ENCODE data around the gene RAB31.

The RAB31 gene

DNA sequence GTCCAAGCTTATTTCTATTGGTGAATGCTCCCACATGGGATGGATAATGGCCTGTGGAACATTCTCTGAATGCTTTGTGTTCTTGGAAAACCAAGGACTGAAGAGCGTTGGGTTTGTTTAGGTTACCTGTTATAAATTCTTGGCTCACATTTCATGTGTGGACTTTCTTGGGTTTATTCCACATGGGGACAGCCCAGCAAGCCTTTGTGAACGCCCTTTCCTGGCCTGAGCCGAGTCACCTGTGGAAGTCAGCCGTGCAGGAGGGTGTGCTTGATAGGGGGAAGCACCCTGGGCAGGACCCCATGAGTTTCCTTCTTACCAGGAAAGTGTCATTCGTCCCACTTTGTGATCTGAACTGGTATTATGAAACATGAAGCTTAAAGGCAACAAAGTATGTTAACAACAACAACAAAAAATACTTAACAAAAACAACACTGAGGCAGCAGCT, 4.1 kb downstream of the RAB31 start:
- in situ Hi-C loops (cut with MboI; ENCODE audit: low sequenced_read_pairs) = no loop called here

DNA sequence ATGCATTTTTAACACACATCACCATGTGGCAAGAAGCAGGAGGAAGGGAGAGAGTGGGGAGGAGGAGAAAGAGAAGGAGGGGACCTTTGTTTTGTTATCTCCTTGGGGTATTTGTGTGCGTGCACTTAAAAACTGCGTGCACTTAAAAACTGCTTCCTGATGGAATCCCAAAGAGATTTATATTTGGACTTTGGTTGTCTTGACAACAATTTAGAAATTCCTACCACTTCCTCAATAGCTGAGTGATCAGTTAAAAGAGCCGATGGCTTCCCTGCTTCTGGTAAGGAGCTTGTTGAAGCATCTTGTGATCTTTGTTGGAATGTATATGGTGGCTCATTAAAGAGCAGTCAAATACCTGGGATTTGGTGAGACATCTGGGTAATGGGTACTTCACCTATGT, 4.5 kb downstream of the RAB31 start:
- in situ Hi-C loops (cut with MboI; ENCODE audit: low sequenced_read_pairs) = no loop called here

DNA sequence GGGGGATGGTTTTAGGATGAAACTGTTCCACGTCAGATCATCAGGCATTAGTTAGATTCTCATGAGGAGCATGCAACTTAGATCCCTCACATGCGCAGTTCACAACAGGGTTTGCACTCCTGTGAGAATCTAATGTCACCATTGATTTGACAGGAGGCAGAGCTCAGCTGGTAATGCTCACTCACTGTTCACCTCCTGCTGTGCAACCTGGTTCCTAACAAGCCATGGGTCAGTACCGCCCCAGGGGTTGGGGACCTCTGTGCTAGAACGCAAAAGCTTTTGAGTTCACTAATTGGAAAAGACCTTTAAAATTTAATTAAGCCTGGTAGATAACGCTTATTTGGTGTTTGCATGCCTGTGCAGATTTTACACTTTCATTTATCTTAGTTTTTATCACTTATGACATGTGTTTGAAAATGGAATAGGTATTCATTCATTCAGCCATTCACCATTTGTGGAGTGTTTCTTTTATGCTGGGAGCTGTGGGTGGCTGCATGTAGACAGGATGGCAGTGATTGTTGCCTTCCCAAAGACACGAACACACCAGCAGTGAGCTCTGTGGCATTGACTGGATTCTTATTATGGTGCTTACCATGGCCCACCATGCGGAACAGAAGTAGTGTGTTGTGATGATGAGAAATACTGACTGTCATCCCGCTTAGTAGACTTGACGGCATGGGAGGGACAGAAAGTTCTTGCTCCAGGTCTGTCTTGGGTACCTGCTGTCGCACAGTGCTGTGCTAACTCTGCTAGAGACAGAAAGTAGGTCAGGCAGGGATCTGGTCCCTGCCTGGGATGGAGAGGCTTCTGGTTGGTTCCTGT, 6.4 kb downstream of the RAB31 start:
- in situ Hi-C loops (cut with MboI; ENCODE audit: low sequenced_read_pairs) = no loop called here

DNA sequence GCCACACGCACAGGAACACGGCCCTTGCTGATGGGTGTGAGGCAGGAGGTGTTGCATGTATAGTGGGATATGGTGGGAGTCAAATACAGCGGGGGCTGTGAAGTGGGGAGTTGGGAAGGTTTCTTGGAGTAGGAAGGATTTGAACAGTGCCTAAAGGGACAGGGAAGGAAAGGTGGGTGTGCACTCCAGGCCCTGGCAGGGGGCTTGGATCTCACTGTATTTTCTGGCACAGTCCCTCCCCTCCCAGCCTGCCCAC, 6.9 kb downstream of the RAB31 start:
- in situ Hi-C loops (cut with MboI; ENCODE audit: low sequenced_read_pairs) = no loop called here

DNA sequence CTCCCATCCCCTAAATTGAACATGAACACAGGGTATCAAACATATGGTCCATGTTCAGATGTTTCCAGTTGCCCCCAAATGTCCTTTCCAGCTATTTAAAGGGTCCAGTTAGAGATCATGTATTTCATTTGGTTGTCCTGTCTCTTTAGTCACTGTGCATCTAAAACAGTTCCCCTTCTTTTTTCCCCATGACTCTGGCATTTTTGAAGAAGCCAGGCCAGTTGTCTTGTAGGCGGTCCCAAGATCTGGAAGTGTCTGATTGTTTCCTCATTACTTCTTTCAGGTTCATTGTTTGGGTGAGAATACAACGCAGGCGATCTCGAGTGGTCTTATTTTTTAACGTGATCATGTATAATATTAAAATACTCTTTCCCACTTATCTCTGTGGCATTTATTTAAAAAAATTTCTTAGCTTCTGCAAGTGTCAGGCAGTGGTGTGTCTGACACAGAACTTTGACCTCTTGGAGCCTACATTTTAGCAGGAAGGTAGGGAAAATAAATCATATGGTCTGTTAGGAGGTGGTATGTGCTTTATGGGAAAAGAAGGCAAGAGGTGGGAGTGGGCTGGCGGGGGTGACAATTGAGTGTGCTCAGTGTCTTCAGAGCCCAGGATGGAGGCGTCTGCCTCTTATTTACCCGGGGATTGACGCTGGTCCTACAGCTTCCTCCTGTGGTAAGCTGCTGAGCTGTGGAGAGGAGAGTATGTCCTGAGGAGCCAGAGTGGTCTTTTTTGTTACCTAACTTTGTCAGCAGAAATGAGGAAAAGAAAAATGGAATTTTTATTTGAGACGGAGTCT, 8.1 kb downstream of the RAB31 start:
- in situ Hi-C loops (cut with MboI; ENCODE audit: low sequenced_read_pairs) = no loop called here

DNA sequence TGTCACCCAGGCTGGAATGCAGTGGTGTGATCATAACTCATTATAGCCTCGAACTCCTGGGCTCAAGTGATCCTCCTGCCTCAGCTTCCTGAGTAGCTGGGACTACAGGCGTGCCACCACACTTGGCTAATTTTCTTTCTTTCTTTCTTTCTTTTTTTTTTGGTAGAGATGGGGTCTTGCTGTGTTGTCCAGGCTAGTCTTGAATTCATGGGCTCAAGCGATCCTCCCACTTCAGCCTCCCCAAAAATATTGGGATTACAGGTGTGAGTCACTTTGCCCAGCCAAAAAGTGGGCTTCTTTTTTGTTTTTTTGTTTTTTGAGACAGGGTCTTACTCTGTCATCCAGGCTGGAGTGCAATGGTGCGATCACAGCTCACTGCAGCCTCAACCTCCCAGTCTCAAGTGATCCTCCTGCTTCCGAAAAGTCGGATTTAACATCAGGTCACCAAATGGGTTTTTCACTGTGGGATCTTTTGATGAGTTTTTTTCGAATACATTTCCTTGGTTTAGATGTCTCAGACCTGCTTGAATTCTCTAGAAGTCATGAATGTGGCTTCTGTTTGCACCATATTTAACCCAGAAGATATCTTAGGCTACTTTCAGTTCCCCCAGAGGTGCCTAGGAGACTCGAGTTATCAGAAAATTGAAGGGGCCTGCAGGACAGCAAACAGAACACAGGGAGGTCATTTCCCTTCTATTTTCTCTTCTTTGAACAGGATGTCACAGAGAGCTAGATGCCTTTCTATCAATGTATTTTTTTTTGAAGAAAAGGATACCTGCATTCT, 8.9 kb downstream of the RAB31 start:
- in situ Hi-C loops (cut with MboI; ENCODE audit: low sequenced_read_pairs) = no loop called here

DNA sequence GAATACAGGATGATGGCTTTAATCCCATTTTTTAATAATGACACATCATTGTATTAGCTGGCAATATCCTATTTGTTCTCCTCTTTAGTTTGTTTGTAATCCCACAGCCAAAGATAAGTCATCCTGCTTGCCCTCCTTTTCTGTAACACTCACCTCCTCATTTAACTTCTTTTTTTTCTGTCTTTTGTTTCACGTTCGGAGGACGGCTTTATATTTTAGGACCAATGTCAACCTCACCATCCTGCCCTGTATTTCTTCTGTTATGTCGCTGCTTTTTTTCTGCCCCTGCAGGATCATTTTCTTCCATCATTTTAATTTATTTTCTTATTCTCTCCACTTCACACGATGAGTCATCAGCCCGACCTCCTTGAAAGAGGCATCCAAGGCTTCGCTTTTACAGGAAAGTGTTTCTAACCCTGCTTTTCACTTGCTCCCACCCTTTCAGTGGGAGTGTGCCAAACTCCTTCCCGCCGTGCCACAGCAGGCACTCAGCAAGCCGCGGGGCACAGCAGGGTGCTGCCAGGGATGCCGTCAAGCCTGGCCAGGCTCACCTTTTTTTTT, 11.4 kb downstream of the RAB31 start:
- in situ Hi-C loops (cut with MboI; ENCODE audit: low sequenced_read_pairs) = no loop called here

DNA sequence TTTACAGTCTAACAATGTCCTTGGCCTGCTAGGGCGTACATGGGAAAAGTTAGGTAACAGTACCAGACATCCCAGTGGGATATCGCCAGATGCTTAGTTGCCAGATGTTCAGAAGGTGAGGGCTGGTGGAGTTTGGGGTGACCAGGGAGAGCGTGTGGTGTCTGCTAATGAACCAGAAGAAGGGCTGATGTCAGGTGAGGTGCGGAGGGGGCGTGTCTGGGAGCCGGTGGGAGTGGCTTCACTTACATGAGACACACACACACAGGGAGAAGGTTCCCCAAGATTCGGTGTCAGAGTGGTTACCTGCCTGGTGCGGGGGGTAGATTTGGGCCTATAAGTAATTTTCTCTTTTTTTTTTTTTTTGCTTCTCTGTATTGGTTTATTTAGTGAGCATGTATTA, 12.2 kb downstream of the RAB31 start:
- in situ Hi-C loops (cut with MboI; ENCODE audit: low sequenced_read_pairs) = no loop called here

DNA sequence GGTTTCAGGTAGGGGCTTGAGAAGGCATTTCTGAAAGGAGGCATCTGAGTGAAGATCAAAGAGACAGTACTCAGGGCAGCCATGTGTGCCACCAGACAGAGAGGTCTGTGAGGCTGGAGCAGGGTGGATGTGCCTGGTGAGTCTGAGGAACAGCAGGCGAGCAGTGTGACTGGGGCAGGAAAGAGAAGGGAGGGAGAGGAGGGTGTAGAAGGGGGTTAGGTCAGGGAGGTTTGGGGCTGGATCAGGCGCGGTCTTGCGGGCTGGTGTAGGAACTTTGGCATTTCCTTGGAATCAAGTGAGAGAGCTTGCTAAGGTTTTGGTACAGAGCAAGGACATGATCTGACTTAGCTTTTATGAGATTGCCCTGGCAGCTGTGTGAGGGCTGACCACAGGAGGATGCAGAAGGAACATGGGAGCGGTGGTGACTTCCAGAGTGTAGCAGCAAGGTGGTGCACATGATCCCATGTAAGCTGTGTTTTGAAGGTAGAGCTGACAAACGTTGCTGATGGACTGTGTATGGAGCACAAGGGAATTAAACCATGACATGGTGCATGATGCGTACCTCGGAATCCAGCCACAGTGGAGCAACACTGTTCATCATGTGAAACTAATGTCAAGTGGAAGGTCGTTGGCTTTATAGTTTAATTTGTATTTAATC, 13.9 kb downstream of the RAB31 start:
- in situ Hi-C loops (cut with MboI; ENCODE audit: low sequenced_read_pairs) = no loop called here

DNA sequence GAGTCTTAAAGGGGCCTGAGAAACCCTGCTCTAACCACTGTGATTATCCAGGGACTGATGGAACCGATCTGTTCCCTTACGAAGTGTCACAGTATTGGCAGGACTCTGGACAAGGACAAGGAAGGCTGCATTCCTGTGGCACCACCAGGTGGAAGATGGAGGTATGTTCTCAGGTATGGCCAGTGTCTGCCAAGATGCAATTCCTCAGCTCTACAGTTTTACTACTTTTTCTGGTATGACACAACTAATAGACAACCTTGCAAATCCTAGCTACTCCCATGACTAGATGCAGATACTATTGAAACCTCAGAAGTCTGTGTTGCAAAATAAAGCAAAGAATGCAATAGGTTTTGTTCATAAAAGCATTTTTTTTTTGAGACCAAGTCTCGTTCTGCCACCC, 14.6 kb downstream of the RAB31 start:
- in situ Hi-C loops (cut with MboI; ENCODE audit: low sequenced_read_pairs) = no loop called here

DNA sequence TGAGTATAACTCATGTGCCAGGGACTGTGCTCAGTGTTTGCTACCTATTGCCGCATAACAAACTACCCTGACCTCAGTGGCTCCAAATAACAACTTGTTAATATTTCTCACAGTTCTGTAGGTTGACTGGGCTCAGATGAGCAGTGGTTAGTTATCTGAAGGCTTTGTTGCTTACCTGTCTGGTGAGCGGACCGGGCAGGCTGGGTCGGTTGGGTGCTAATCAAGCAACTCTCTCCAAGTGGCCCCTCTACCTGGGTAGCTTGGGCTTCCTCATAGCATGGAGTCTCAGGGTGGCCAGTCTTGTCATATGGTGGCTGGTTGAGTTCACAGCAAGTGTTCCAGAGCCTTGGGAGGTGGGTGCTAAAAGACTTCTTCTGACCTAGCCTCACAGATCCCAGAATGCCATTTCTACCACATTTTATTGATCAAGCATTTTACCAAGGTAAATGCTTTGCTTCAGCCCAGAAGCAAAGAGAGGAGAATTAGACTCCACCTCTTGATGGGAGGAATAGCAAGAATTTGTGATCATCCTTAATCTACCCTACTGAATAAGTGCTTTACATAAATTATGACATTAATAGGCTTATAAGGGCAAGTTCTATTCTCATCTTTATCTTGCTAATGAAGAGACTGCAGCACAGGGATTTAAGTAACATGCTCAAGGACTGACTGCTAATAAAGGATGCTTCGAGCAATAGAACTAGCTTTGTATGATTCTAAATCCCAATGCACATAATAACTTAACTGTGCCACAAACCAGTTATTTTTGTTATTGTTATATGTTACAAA, 16.9 kb downstream of the RAB31 start:
- in situ Hi-C loops (cut with MboI; ENCODE audit: low sequenced_read_pairs) = no loop called here

DNA sequence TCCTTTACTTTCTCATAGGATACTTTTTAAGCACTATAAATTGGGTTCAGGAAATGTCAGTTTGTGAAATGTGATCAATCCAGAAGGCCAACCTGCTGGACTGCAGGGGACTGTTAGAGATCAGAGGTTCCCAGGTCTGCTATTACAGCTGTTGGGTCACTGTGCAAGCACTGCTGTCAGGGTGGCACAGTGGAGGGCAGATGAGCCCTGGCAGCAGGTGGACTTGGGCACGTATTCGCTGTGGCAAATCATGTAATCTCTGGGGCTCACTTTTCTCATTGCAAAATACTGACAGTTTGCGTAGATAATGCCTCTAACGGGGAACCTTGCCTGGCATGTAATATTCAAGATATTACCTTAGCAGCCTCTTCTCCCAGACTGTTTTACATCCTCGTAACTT, 18.1 kb downstream of the RAB31 start:
- in situ Hi-C loops (cut with MboI; ENCODE audit: low sequenced_read_pairs) = no loop called here

DNA sequence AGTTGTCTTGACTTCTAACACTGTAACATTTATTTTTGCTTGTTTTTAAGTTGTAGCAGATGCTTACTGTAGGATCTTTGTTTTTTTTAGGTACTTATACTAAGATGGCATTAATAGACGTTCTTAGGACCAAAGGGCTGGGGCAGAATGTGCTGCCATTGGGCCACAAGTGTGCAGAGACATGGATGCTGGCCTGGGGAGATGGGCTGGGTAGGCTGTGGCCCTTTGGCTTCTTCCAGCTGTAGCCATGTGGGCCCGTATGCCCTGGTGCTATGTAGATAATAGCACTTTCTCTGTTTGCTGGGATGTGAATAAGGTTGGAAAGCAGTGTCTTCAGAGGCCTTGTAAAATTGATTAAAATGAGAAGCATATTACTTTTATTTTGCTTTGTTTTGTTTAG, 18.8 kb downstream of the RAB31 start:
- in situ Hi-C loops (cut with MboI; ENCODE audit: low sequenced_read_pairs) = no loop called here

DNA sequence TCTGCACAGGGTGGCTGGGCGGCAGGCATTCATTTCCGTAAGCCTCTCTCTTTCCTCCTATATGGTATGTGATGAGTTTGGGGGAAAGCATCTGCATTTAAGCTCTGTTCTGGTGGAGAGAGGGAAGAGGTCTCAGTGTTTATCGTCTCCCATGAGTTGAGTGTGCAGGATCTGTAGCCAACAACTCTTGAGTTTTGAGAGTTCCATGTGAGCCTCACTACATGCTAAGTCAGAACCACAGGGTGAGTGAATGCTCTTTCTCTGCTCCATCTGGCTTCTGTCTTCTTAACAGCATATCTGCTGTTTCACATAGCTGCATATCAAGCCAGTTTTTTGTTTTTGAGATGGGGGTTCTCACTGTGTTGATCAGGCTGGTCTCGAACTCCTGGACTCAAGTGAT, 22.7 kb downstream of the RAB31 start:
- in situ Hi-C loops (cut with MboI; ENCODE audit: low sequenced_read_pairs) = no loop called here

DNA sequence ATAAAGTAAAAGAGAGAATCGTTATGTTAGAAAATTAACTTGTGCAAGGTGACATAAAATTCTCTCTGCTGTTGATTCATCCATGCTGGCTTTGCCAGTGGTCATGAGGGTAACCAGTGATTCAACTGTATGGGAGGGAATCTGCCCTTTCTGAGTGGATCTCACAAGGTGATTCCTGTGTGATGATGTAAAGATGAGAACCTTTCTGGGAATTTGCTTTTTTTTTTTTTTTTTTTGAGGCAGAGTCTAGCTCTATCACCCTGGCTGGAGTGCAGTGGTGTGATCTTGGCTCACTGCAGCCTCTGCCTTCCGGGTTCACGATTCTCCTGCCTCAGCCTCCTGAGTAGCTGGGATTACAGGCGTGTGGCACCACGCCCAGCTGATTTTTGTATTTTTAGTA, 23.3 kb downstream of the RAB31 start:
- in situ Hi-C loops (cut with MboI; ENCODE audit: low sequenced_read_pairs) = no loop called here

DNA sequence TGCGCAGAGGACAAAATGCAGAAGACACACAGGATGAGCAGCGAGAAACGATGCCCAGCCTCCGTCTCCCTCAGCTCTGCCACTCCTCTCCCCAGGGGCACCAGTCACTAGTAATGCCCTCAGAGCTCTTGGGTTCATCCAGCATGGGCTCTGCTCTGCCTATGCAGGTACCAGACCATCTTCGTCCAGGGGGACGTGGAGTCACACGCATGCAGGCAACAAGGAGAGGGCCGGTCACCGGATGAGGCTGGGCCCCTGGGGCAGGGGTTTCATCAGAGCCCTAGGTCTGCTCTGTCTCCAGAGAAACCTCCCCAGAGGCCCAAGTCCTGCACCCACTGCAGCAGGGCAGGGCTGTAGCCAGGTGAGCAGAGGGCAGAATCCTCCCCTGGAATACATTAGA, 23.9 kb downstream of the RAB31 start:
- in situ Hi-C loops (cut with MboI; ENCODE audit: low sequenced_read_pairs) = no loop called here

DNA sequence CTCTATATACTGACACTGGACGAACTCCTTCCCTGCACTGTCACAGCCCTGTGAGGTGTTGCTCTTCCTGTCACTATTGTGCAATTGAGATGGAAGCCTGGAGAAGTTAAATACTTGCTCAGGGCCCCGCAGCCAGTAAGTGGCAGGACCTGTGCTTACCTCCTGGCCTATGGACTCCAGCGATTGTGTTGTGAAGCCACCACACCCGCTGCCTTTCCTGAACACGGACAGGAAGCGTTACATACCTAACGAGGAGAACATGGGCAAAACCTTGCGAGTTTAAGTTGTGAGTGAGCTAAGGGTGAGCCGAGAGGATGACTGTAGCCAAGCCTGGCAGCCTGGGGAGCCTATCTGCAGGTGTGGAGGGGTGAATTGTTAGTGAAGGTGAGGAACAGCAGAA, 26.1 kb downstream of the RAB31 start:
- in situ Hi-C loops (cut with MboI; ENCODE audit: low sequenced_read_pairs) = no loop called here

DNA sequence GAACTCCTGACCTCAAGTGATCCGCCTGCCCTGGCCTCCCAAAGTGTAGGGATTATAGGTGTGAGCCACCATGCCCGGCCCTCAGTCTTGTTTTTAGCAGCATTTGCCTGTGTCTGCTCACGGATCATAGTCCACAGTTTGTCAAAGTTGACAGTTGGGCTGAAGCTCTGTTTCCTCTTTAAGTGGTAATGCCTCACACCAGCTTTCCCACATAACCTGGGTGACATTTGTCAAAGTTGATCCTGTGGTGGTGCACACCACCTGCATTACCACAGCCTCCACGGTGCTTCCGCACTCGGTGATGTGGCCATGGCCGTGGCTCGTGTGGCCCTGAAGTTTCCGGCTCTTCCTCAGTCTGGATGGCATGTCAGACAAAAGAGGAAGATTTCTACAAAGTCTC, 27.1 kb downstream of the RAB31 start:
- in situ Hi-C loops (cut with MboI; ENCODE audit: low sequenced_read_pairs) = no loop called here

DNA sequence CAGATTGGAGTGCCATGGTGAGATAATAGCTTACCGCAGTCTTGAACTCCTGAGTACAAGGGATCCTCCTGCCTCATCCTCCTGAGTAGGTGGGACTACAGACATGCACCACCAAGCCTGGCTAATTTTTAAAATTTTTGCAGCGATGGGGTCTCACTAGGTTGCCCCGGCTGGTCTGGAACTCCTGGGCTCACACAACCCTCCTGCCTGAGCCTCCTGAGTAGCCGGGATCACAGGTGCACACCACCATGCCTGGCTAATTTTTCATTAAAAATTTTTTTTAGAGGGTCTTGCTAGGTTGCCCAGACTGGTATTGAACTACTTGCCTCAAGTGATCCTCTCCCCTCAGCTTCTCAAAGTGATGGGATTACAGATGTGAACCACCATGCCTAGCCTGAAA, 27.8 kb downstream of the RAB31 start:
- in situ Hi-C loops (cut with MboI; ENCODE audit: low sequenced_read_pairs) = no loop called here

DNA sequence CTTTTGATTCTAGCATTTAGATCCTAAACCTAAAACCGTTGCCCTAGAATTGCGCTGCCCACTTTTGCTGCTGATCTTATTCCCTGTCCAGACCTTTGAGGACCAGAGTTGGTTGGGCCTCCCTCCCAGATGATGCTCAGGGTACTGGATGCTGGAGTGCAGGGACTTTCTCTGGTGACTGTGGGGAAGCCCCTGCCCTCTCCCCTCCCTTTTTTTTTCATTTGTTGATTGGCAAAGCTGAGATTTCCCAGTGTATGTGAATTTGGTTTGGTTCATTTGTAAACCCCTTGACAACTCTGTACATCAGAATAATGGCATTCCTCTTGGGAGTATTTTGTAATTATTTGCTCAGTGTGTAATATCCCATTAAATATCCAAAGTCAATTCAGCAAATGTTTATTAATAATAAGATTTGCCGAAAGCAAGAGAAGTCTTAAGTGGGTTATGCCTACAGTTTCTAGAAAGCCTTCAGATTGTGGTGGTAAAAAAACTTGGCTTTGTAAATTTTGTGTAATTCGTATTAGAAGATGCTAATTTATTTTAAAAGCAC, 28.3 kb downstream of the RAB31 start:
- in situ Hi-C loops (cut with MboI; ENCODE audit: low sequenced_read_pairs) = no loop called here
